SJCRH30 (cell line): ENCODE results near the gene FAM222B. TPM values are rescaled to one million over a fixed set of nuclear protein-coding genes. Genes with fewer than 3 reads are reported as not detected.
"Not testable (repeated sequence)": the region's sequence is repeated elsewhere in the genome, so short reads cannot be mapped to it uniquely, and the experiment has no call there.

ENCODE experiments used
- DNase-seq, 2 experiments: peaks; one replicate each; pipeline ENCODE4 v3.0.0-alpha.2; 2015 to 2020
- H3K27ac ChIP-seq: fragments of 250-450 bp; sonication (Bioruptor Pico); 2 replicates; pipeline ENCODE4 v1.5.1; 2020; ENCODE audit warnings: mild to moderate bottlenecking, moderate library complexity
- H3K27me3 ChIP-seq: fragments of 250-450 bp; sonication (Bioruptor Pico); 2 replicates; pipeline ENCODE4 v1.5.1; 2020; ENCODE audit warnings: mild to moderate bottlenecking, moderate library complexity
- H3K36me3 ChIP-seq: fragments of 250-450 bp; sonication (Bioruptor Pico); 2 replicates; pipeline ENCODE4 v1.5.1; 2020; ENCODE audit warnings: mild to moderate bottlenecking, moderate library complexity
- H3K4me1 ChIP-seq: fragments of 250-450 bp; sonication (Bioruptor Pico); 2 replicates; pipeline ENCODE4 v1.5.1; 2020; ENCODE audit warnings: mild to moderate bottlenecking, moderate library complexity
- H3K4me3 ChIP-seq: fragments of 250-450 bp; sonication (Bioruptor Pico); 2 replicates; pipeline ENCODE4 v1.5.1; 2020; ENCODE audit warnings: mild to moderate bottlenecking, moderate library complexity
- H3K9me3 ChIP-seq: fragments of 250-450 bp; sonication (Bioruptor Pico); replicated peaks from 2 replicates; pipeline ENCODE4 v1.5.1; 2020; ENCODE audit warnings: mild to moderate bottlenecking, moderate library complexity
- total RNA-seq: library from RNA; depleted of rRNA; stranded (reverse); fragments of >200 nt; shearing (Covaris generic); gene quantifications from 2 replicates; pipeline ENCODE4 v1.2.3, GENCODE V29; 2014

Gene FAM222B
- total RNA-seq, 1 experiment from 2014 or later, result 22.8 TPM

GRCh38 chr17:28878158-28878910, 35.7 kb upstream of the FAM222B start:
- H3K4me1 ChIP-seq, result no peaks in the 10 kb centered on the region
- no peaks in the 10 kb centered on the region for H3K9me3 ChIP-seq
- DNase-seq, result no peak
- H3K27me3 ChIP-seq, result no peaks in the 10 kb centered on the region
- no peak overlapping the region for H3K4me3 ChIP-seq
- no peak overlapping the region for H3K27ac ChIP-seq
- H3K36me3 ChIP-seq, result no peaks in the 10 kb centered on the region; the same call in 1 of the 2 replicates

GRCh38 chr17:28877150-28877711, 34.6 kb upstream of the FAM222B start:
- H3K4me1 ChIP-seq, H3K27ac ChIP-seq, H3K27me3 ChIP-seq, H3K36me3 ChIP-seq, DNase-seq, H3K9me3 ChIP-seq, H3K4me3 ChIP-seq: not testable (repeated sequence)

- 0 out of 2 replicates have a peak, but pooled peaks cover 3% of the 10 kb centered on the region for H3K4me1 ChIP-seq
- no peak overlapping the region for H3K27ac ChIP-seq
- H3K9me3 ChIP-seq, result no peaks in the 10 kb centered on the region
- H3K36me3 ChIP-seq, result no peaks in the 10 kb centered on the region; the same call in 1 of the 2 replicates
- H3K27me3 ChIP-seq, result no peaks in the 10 kb centered on the region
- DNase-seq, result peak in 1 of 2 experiments; percentile 42
- no peak overlapping the region for H3K4me3 ChIP-seq
These were observed 33.4 kb upstream of the FAM222B start for GRCh38 chr17:28875848-28876550.

- Histone ChIP-seq H3K4me3 (no peak overlapping the region), H3K27me3 (no peaks in the 10 kb centered on the region), H3K4me1 (0 out of 2 replicates have a peak, but pooled peaks cover 3% of the 10 kb centered on the region), H3K9me3 (no peaks in the 10 kb centered on the region), H3K36me3 (no peaks in the 10 kb centered on the region), H3K27ac (no peak overlapping the region)
- no peak for DNase-seq
These were observed 32.2 kb upstream of the FAM222B start for GRCh38 chr17:28874750-28875149.

GRCh38 chr17:28873839-28874238, 31.2 kb upstream of the FAM222B start:
- Histone ChIP-seq H3K4me3 (no peak overlapping the region), H3K27me3 (no peaks in the 10 kb centered on the region), H3K27ac (no peak overlapping the region), H3K36me3 (no peaks in the 10 kb centered on the region), H3K4me1 (0 out of 2 replicates have a peak, but pooled peaks cover 3% of the 10 kb centered on the region), H3K9me3 (no peaks in the 10 kb centered on the region)
- DNase-seq, result no peak

GRCh38 chr17:28871056-28871579, 28.5 kb upstream of the FAM222B start:
- Histone ChIP-seq H3K36me3 (no peaks in the 10 kb centered on the region), H3K9me3 (no peaks in the 10 kb centered on the region), H3K27me3 (no peaks in the 10 kb centered on the region), H3K4me3 (no peak overlapping the region), H3K4me1 (0 out of 2 replicates have a peak, but pooled peaks cover 3% of the 10 kb centered on the region), H3K27ac (no peak overlapping the region)
- peak in 1 of 2 experiments; percentile 55 for DNase-seq

GRCh38 chr17:28867276-28867675, 24.7 kb upstream of the FAM222B start:
- H3K27me3 ChIP-seq, result no peaks in the 10 kb centered on the region
- H3K9me3 ChIP-seq, result no peaks in the 10 kb centered on the region
- no peaks in the 10 kb centered on the region for H3K36me3 ChIP-seq
- H3K4me3 ChIP-seq, result no peak overlapping the region
- no peak for DNase-seq
- no peak overlapping the region for H3K27ac ChIP-seq
- H3K4me1 ChIP-seq, result 0 out of 2 replicates have a peak, but pooled peaks cover 3% of the 10 kb centered on the region

- no peak overlapping the region for H3K4me3 ChIP-seq
- no peak overlapping the region for H3K27ac ChIP-seq
- H3K4me1 ChIP-seq, result 0 out of 2 replicates have a peak, but pooled peaks cover 2% of the 10 kb centered on the region
- no peaks in the 10 kb centered on the region for H3K36me3 ChIP-seq
- DNase-seq, result no peak
- no peaks in the 10 kb centered on the region for H3K9me3 ChIP-seq
- H3K27me3 ChIP-seq, result no peaks in the 10 kb centered on the region
These were observed 23.6 kb upstream of the FAM222B start for GRCh38 chr17:28865946-28866752.

- Histone ChIP-seq H3K4me1 (no peaks in the 10 kb centered on the region), H3K9me3 (no peaks in the 10 kb centered on the region), H3K4me3 (no peak overlapping the region), H3K27me3 (no peaks in the 10 kb centered on the region), H3K36me3 (peaks cover 5% of the 10 kb centered on the region; the same call in 1 of the 2 replicates), H3K27ac (no peak overlapping the region)
- DNase-seq, result no peak
These were observed 22.6 kb upstream of the FAM222B start for GRCh38 chr17:28864991-28865849.

GRCh38 chr17:28863953-28864352, 21.4 kb upstream of the FAM222B start:
- Histone ChIP-seq H3K27me3 (no peaks in the 10 kb centered on the region), H3K36me3 (peaks cover 10% of the 10 kb centered on the region; the same call in 1 of the 2 replicates), H3K9me3 (no peaks in the 10 kb centered on the region), H3K4me3 (no peak overlapping the region), H3K27ac (no peak overlapping the region), H3K4me1 (no peaks in the 10 kb centered on the region)
- DNase-seq, result no peak

GRCh38 chr17:28862561-28862960, 20.0 kb upstream of the FAM222B start:
- no peak overlapping the region for H3K27ac ChIP-seq
- no peak for DNase-seq
- H3K36me3 ChIP-seq, result peaks cover 24% of the 10 kb centered on the region

GRCh38 chr17:28861393-28862203, 19.0 kb upstream of the FAM222B start:
- no peaks in the 10 kb centered on the region for H3K27me3 ChIP-seq
- no peaks in the 10 kb centered on the region for H3K9me3 ChIP-seq
- H3K27ac ChIP-seq, result no peak overlapping the region
- DNase-seq, result no peak
- no peaks in the 10 kb centered on the region for H3K4me1 ChIP-seq
- peaks cover 29% of the 10 kb centered on the region for H3K36me3 ChIP-seq
- H3K4me3 ChIP-seq, result no peak overlapping the region

More at GRCh38 chr17:28862561-28862960, 20.0 kb upstream of the FAM222B start:
- Histone ChIP-seq H3K4me1 (no peaks in the 10 kb centered on the region), H3K4me3 (no peak overlapping the region), H3K9me3 (no peaks in the 10 kb centered on the region), H3K27me3 (no peaks in the 10 kb centered on the region)

GRCh38 chr17:28860363-28860808, 17.8 kb upstream of the FAM222B start:
- H3K27me3 ChIP-seq, result no peaks in the 10 kb centered on the region
- H3K27ac ChIP-seq, result no peak overlapping the region
- H3K36me3 ChIP-seq, result peaks cover 31% of the 10 kb centered on the region
- no peak overlapping the region for H3K4me3 ChIP-seq
- no peak for DNase-seq
- H3K9me3 ChIP-seq, result no peaks in the 10 kb centered on the region
- no peaks in the 10 kb centered on the region for H3K4me1 ChIP-seq
